ENCODE measurements around the gene ESYT2. TPM values are rescaled to one million over a fixed set of nuclear protein-coding genes. Genes with fewer than 3 reads are reported as not detected.

ESYT2 gene
- polyA plus RNA-seq, 1 donor (not counting 4 experiments of a cell fraction or from before 2014, with no cell fraction given): 45.9 TPM

DNA sequence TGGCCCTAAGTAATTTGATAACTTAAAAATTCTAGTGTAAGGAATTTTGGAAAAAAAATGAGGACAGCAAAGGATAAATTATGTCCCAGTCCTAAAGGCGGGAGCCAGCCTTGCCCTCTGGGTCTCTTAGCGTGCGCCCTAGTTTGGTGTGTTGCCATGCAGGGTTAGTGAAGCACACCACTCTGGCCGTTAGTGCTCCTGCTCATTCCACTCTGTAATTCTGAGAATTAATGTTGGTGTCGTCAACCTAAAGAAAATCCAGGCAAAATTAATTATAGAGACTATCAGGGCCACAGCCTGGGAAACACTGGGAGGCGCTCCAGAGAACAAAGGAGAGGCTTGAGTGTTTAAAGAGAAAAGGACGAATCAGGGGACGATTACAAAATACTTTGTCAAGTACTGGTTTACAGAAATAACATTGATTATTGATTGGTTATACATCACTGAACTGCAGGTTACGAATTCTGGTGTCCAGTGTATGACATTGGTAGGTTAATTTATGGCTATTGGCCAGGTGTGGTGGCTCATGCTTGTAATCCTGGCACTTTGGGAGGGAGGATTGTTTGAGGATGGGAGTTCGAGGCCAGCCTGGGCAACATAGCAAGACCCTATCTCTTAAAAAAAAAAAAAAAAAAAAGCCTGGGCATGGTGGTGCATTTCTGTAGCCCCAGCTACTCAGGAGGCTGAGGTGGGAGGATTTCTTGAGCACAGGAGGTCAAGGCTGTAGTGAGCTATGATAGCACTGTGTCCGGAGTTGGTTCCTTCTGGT, 32.8 kb upstream of the ESYT2 start:
- dilution Hi-C loops (cut with MboI; ENCODE audit: extremely low pct_ligation_motif_present, low sequenced_read_pairs): no loop called here
- H3K79me2 ChIP-seq (ENCODE audit: control insufficient read depth, insufficient read depth, low read length): peaks cover 49% of the 10 kb centered on the region
- no peak overlapping the region for H2AFZ ChIP-seq (ENCODE audit: control insufficient read depth, low read length)
- H4K20me1 ChIP-seq (ENCODE audit: control insufficient read depth, extremely low read depth, insufficient read depth, low read length): no peaks in the 10 kb centered on the region
- FAIRE-seq: no peak
- no peak for DNase-seq (ENCODE audit: low read depth, low spot score)
- H3K9ac ChIP-seq (ENCODE audit: control insufficient read depth, extremely low read depth, insufficient read depth, low read length): no peak overlapping the region
- H3K9me1 ChIP-seq (ENCODE audit: control insufficient read depth, extremely low read depth, insufficient read depth, low read length): no peaks in the 10 kb centered on the region
- TF ChIP-seq, protein P1, sequence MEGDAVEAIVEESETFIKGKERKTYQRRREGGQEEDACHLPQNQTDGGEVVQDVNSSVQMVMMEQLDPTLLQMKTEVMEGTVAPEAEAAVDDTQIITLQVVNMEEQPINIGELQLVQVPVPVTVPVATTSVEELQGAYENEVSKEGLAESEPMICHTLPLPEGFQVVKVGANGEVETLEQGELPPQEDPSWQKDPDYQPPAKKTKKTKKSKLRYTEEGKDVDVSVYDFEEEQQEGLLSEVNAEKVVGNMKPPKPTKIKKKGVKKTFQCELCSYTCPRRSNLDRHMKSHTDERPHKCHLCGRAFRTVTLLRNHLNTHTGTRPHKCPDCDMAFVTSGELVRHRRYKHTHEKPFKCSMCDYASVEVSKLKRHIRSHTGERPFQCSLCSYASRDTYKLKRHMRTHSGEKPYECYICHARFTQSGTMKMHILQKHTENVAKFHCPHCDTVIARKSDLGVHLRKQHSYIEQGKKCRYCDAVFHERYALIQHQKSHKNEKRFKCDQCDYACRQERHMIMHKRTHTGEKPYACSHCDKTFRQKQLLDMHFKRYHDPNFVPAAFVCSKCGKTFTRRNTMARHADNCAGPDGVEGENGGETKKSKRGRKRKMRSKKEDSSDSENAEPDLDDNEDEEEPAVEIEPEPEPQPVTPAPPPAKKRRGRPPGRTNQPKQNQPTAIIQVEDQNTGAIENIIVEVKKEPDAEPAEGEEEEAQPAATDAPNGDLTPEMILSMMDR (optimal IDR thresholded peaks at IDR 0.05 in 1 of 3, IDR thresholded peaks at IDR 0.05 in 1 of 3, conservative IDR thresholded peaks at IDR 0.05 in 1 of 3; ENCODE audit: extremely low read depth in 1 of 3, insufficient read depth in 2 of 3, low read length in 3 of 3): no peak
- no peak for TF ChIP-seq EZH2 (IDR thresholded peaks at IDR 0.05; ENCODE audit: low read length)
- no peak overlapping the region for H3K4me2 ChIP-seq (ENCODE audit: control insufficient read depth, extremely low read depth, insufficient read depth, low read depth, low read length)
- H3K9me3 ChIP-seq (ENCODE audit: control insufficient read depth, low read depth, low read length): no peaks in the 10 kb centered on the region
- H3K4me3 ChIP-seq (ENCODE audit: control insufficient read depth in 2 of 3, extremely low read depth in 1 of 3, insufficient read depth in 2 of 3, low read depth in 1 of 3, low read length in 3 of 3): no peak overlapping the region
- H3K36me3 ChIP-seq (ENCODE audit: control insufficient read depth in 2 of 2, extremely low read depth in 1 of 2, insufficient read depth in 2 of 2, low read length in 2 of 2): peaks cover 0 to 1% of the 10 kb centered on the region in 2 experiments
- H3K27ac ChIP-seq (ENCODE audit: control insufficient read depth, insufficient read depth, low read length): no peak overlapping the region
- no peaks in the 10 kb centered on the region for H3K27me3 ChIP-seq (ENCODE audit: control insufficient read depth, extremely low read depth, insufficient read depth, low read length)
- H3K4me1 ChIP-seq (ENCODE audit: control insufficient read depth, extremely low read depth, insufficient read depth, low read length): peaks cover 6% of the 10 kb centered on the region

DNA sequence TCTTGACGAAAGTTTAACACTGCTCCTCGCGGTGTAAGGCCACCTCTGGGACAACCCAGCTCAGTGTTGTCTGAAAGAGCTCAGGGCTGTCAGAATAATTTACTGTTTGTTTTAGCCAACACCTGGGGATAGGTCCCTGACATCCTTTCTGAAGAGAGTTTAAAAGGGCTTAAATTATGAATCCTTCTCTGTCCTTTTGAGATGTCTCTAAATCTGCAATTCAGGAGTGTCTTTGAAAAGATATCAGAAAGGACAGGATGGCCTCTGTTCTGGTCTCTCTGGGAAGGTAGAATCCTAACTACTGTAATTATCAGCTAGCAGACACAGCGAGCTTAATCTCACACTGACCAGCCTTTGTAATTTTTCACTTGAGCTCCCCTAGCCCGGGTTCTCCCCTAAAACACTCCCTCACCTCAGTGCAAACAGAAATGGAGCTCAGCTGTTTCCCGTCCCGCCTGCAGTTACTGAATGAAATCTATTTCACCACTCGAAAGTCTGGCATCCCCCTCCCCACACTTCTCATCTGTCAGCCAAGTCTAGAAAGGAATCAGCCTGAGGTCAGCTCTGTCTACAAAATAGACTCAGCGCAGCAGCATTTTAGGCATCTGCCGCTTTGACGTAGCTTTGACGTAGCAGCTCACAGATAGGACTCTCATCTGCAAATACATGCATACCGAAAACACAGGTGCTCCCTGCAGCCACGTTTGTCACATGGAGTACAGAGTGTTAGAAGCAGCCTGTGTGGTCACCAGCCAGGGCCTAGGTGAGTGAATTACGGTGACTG, 31.9 kb upstream of the ESYT2 start:
- dilution Hi-C loops (cut with MboI; ENCODE audit: extremely low pct_ligation_motif_present, low sequenced_read_pairs): no loop called here
- Histone ChIP-seq H3K27ac (ENCODE audit: control insufficient read depth, insufficient read depth, low read length) (no peak overlapping the region), H3K4me2 (ENCODE audit: control insufficient read depth, extremely low read depth, insufficient read depth, low read depth, low read length) (no peak overlapping the region), H3K9me3 (ENCODE audit: control insufficient read depth, low read depth, low read length) (no peaks in the 10 kb centered on the region), H3K4me3 (ENCODE audit: control insufficient read depth in 2 of 3, extremely low read depth in 1 of 3, insufficient read depth in 2 of 3, low read depth in 1 of 3, low read length in 3 of 3) (no peak overlapping the region), H3K27me3 (ENCODE audit: control insufficient read depth, extremely low read depth, insufficient read depth, low read length) (no peaks in the 10 kb centered on the region), H3K9ac (ENCODE audit: control insufficient read depth, extremely low read depth, insufficient read depth, low read length) (no peak overlapping the region), H3K9me1 (ENCODE audit: control insufficient read depth, extremely low read depth, insufficient read depth, low read length) (no peaks in the 10 kb centered on the region), H4K20me1 (ENCODE audit: control insufficient read depth, extremely low read depth, insufficient read depth, low read length) (no peaks in the 10 kb centered on the region), H3K36me3 (ENCODE audit: control insufficient read depth in 2 of 2, extremely low read depth in 1 of 2, insufficient read depth in 2 of 2, low read length in 2 of 2) (peaks cover 0 to 1% of the 10 kb centered on the region in 2 experiments), H3K4me1 (ENCODE audit: control insufficient read depth, extremely low read depth, insufficient read depth, low read length) (peaks cover 6% of the 10 kb centered on the region), H3K79me2 (ENCODE audit: control insufficient read depth, insufficient read depth, low read length) (peaks cover 52% of the 10 kb centered on the region), H2AFZ (ENCODE audit: control insufficient read depth, low read length) (no peak overlapping the region)
- DNase-seq (ENCODE audit: low read depth, low spot score) (no peak), FAIRE-seq (no peak)
- TF ChIP-seq, protein P1 (optimal IDR thresholded peaks at IDR 0.05 in 1 of 3, IDR thresholded peaks at IDR 0.05 in 1 of 3, conservative IDR thresholded peaks at IDR 0.05 in 1 of 3; ENCODE audit: extremely low read depth in 1 of 3, insufficient read depth in 2 of 3, low read length in 3 of 3): no peak
- TF ChIP-seq EZH2 (IDR thresholded peaks at IDR 0.05; ENCODE audit: low read length): no peak
